SH-SY5Y (cell line): ENCODE results near the gene MACC1.

Experiments
- GATA2 ChIP-seq: IDR thresholded peaks from 2 replicates; pipeline ENCODE4 v1.6.1; 2011; ENCODE audit warnings: mild to moderate bottlenecking, low read depth, low read length
- GATA3 ChIP-seq: IDR thresholded peaks from 2 replicates; pipeline ENCODE4 v1.6.1; 2011; ENCODE audit warnings: low read depth, mild to moderate bottlenecking, low read length, moderate library complexity

DNA sequence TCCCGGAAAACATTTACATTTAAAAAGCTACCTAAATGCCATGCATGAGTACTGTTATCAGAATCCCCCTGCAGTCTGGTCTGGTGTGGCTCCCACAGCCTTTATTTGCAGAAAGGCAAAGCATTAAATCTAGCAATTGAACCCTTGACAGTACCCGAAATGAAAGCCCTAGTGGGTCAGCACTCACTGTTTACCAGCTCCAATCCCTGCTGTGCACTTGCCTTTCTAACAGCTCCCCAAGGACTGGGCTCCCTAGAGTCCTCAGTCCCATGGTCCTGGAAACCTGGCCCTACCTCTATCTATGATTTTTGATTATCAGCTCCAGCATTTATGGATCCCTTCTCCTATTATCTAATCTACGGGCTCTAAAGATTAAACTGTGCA, 1.9 kb upstream of the MACC1 start:
- TF ChIP-seq GATA2 (no peak), GATA3 (no peak)
